DND-41 (cell line): ENCODE data around the gene KIAA1549.

Source experiments
- ATAC-seq: fragments of 200-7000 bp; cut with Tn5 transposase; 3 replicates; pipeline ENCODE4 v1.9.1; 2021; ENCODE audit warnings: low read depth; ENCODE audit not compliant: insufficient read depth
- DNase-seq: peaks from one replicate; pipeline ENCODE4 v3.0.0-alpha.2; 2020
- H2AFZ ChIP-seq: 2 replicates; pipeline ENCODE4 v1.6.0; 2012; ENCODE audit warnings: low read depth, low read length
- H3K27ac ChIP-seq: 2 replicates; pipeline ENCODE4 v1.5.1; 2012; ENCODE audit warnings: low read length, inconsistent platforms
- H3K27me3 ChIP-seq: fragments of 200-600 bp; sonication (generic); 2 replicates; pipeline ENCODE4 v1.6.0; 2012; ENCODE audit warnings: low read length, mild to moderate bottlenecking, inconsistent platforms; ENCODE audit not compliant: insufficient read depth, poor library complexity
- H3K36me3 ChIP-seq: 2 replicates; pipeline ENCODE4 v1.5.1; 2012; ENCODE audit warnings: low read length, inconsistent platforms; ENCODE audit not compliant: insufficient read depth
- H3K4me1 ChIP-seq: 2 replicates; pipeline ENCODE4 v1.5.1; 2012; ENCODE audit warnings: mild to moderate bottlenecking, low read length; ENCODE audit not compliant: insufficient read depth
- H3K4me2 ChIP-seq: 2 replicates; pipeline ENCODE4 v1.6.0; 2012; ENCODE audit warnings: mild to moderate bottlenecking, moderate library complexity, low read length, inconsistent platforms; ENCODE audit not compliant: insufficient read depth
- H3K4me3 ChIP-seq, 2 experiments: fragments of 200-600 bp in 1 of 2; shearing (Covaris generic) in 1 of 2; 2 replicates each; pipeline ENCODE4 v1.5.1; 2012 to 2016; ENCODE audit warnings: inconsistent platforms in 2 of 2, low read length in 2 of 2, mild to moderate bottlenecking in 2 of 2, low read depth in 1 of 2, moderate library complexity in 1 of 2
- H3K79me2 ChIP-seq: 2 replicates; pipeline ENCODE4 v1.6.0; 2012; ENCODE audit warnings: low read length, inconsistent platforms; ENCODE audit not compliant: insufficient read depth
- H3K9ac ChIP-seq: 2 replicates; pipeline ENCODE4 v1.6.0; 2012; ENCODE audit warnings: low read depth, mild to moderate bottlenecking, inconsistent platforms, low read length, moderate library complexity
- H3K9me3 ChIP-seq: 2 replicates; pipeline ENCODE4 v1.5.1; 2012; ENCODE audit warnings: low read length, moderate library complexity, mild to moderate bottlenecking, inconsistent platforms; ENCODE audit not compliant: insufficient read depth, severe bottlenecking
- H4K20me1 ChIP-seq: 2 replicates; pipeline ENCODE4 v1.6.0; 2012; ENCODE audit warnings: low read length; ENCODE audit not compliant: insufficient read depth
- EZH2 ChIP-seq: IDR thresholded peaks from 3 replicates; pipeline ENCODE4 v1.6.1; 2012; ENCODE audit warnings: borderline replicate concordance, low read depth, mild to moderate bottlenecking, moderate library complexity, low read length, inconsistent platforms; ENCODE audit not compliant: severe bottlenecking
- TF ChIP-seq, protein P1 (sequence below): IDR thresholded peaks from 2 replicates; pipeline ENCODE4 v1.5.1; 2012; ENCODE audit warnings: borderline replicate concordance, low read length, moderate library complexity, mild to moderate bottlenecking; ENCODE audit not compliant: poor library complexity, severe bottlenecking; ENCODE audit errors: extremely low read depth

KIAA1549 gene

GRCh38 chr7:138917771-138918170, 63.4 kb downstream of the KIAA1549 start:
- ATAC-seq (no peak), DNase-seq (no peak)
- Histone ChIP-seq H3K4me2 (no peak overlapping the region), H3K9ac (no peak overlapping the region), H4K20me1 (no peaks in the 10 kb centered on the region), H3K79me2 (no peaks in the 10 kb centered on the region), H3K27ac (no peak overlapping the region), H3K4me3 (no peak overlapping the region), H3K36me3 (peaks cover 6% of the 10 kb centered on the region; the same call in 1 of the 2 replicates), H3K9me3 (no peaks in the 10 kb centered on the region), H2AFZ (no peak overlapping the region), H3K27me3 (no peaks in the 10 kb centered on the region), H3K4me1 (peaks cover 14% of the 10 kb centered on the region)
- no peak for TF ChIP-seq EZH2
- TF ChIP-seq, protein P1, sequence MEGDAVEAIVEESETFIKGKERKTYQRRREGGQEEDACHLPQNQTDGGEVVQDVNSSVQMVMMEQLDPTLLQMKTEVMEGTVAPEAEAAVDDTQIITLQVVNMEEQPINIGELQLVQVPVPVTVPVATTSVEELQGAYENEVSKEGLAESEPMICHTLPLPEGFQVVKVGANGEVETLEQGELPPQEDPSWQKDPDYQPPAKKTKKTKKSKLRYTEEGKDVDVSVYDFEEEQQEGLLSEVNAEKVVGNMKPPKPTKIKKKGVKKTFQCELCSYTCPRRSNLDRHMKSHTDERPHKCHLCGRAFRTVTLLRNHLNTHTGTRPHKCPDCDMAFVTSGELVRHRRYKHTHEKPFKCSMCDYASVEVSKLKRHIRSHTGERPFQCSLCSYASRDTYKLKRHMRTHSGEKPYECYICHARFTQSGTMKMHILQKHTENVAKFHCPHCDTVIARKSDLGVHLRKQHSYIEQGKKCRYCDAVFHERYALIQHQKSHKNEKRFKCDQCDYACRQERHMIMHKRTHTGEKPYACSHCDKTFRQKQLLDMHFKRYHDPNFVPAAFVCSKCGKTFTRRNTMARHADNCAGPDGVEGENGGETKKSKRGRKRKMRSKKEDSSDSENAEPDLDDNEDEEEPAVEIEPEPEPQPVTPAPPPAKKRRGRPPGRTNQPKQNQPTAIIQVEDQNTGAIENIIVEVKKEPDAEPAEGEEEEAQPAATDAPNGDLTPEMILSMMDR: no peak

DNA sequence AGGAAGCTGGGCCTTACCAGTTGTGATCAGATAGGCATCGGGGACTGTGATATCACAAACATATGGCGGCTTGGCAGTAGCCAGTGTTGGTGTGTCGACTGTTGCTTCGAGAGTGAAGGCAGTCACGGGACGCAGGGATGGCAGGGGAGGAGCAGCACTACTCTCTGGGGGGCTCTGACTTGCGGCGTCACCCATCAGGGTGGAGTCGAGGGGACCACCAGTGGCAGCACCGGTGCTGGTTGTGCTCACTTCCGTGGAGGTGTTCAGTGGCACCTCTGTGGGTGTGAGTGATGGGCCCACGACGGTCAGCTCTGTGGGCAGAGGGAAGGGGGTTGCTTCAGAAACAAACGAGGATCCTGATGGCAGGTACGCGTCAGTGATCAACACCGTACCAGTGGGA, 64.5 kb downstream of the KIAA1549 start:
- Histone ChIP-seq H3K4me2 (no peak overlapping the region), H3K79me2 (no peaks in the 10 kb centered on the region), H3K27ac (no peak overlapping the region), H3K36me3 (peaks cover 6% of the 10 kb centered on the region; the same call in 1 of the 2 replicates), H4K20me1 (no peaks in the 10 kb centered on the region), H3K4me1 (peaks cover 14% of the 10 kb centered on the region), H3K9ac (no peak overlapping the region), H3K4me3 (no peak overlapping the region), H3K27me3 (no peaks in the 10 kb centered on the region), H2AFZ (no peak overlapping the region), H3K9me3 (no peaks in the 10 kb centered on the region)
- no peak for DNase-seq
- no peak for ATAC-seq
- TF ChIP-seq, protein P1: no peak
- TF ChIP-seq EZH2: no peak

DNA sequence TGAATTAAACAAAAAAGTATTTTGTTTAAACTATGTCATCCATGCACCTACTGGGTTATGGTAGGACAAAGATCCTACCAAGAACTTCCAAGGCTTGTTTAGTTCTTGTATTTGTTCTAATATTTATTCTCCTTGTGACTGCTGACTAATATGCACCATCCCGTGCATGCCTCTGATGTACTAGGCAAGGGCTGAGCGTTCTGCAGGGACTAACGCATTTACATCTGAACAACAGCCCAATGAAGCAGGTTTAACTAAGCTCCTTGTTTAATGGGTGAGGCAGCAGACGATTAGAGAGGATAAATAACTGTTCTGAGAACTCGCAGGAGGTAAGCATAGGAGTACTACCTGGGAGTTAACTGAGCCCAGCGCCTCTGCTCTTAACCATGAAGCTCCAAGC, 64.9 kb downstream of the KIAA1549 start:
- Histone ChIP-seq H3K27ac (no peak overlapping the region), H3K79me2 (no peaks in the 10 kb centered on the region), H3K4me3 (no peak overlapping the region), H3K4me2 (no peak overlapping the region), H3K4me1 (peaks cover 14% of the 10 kb centered on the region), H3K9ac (no peak overlapping the region), H3K36me3 (peaks cover 6% of the 10 kb centered on the region; the same call in 1 of the 2 replicates), H3K27me3 (no peaks in the 10 kb centered on the region), H4K20me1 (no peaks in the 10 kb centered on the region), H3K9me3 (no peaks in the 10 kb centered on the region), H2AFZ (no peak overlapping the region)
- DNase-seq (no peak), ATAC-seq (no peak)
- TF ChIP-seq, protein P1: no peak
- no peak for TF ChIP-seq EZH2

- H3K4me3 ChIP-seq: no peak overlapping the region
- no peak overlapping the region for H3K4me2 ChIP-seq
- H3K27ac ChIP-seq: no peak overlapping the region
- DNase-seq (no peak), ATAC-seq (no peak)
- no peaks in the 10 kb centered on the region for H3K9me3 ChIP-seq
- H4K20me1 ChIP-seq: no peaks in the 10 kb centered on the region
- no peak overlapping the region for H2AFZ ChIP-seq
- H3K79me2 ChIP-seq: no peaks in the 10 kb centered on the region
- no peaks in the 10 kb centered on the region for H3K4me1 ChIP-seq
- no peaks in the 10 kb centered on the region for H3K27me3 ChIP-seq
- H3K36me3 ChIP-seq: peaks cover 6% of the 10 kb centered on the region; the same call in 1 of the 2 replicates
- H3K9ac ChIP-seq: no peak overlapping the region
- TF ChIP-seq, protein P1: no peak
- no peak for TF ChIP-seq EZH2
Measured at GRCh38 chr7:138913783-138914182, 67.4 kb downstream of the KIAA1549 start.
